HUES6 (cell line): ENCODE data around the gene SCEL.
"Not testable (repeated sequence)": the region's sequence is repeated elsewhere in the genome, so short reads cannot be mapped to it uniquely, and the experiment has no call there.

Source experiments
- H3K27ac ChIP-seq: 2 replicates; pipeline ENCODE4 v1.7.0; 2013; ENCODE audit warnings: low read depth, mild to moderate bottlenecking, low read length, inconsistent platforms
- H3K27me3 ChIP-seq: 2 replicates; pipeline ENCODE4 v1.6.1; 2013; ENCODE audit warnings: low read length; ENCODE audit not compliant: control insufficient read depth, insufficient read depth
- H3K36me3 ChIP-seq: 2 replicates; pipeline ENCODE4 v1.6.1; 2013; ENCODE audit warnings: low read length; ENCODE audit not compliant: control insufficient read depth, insufficient read depth
- H3K4me1 ChIP-seq: 2 replicates; pipeline ENCODE4 v1.6.1; 2013; ENCODE audit warnings: low read length; ENCODE audit not compliant: control insufficient read depth, insufficient read depth
- H3K4me3 ChIP-seq: 2 replicates; pipeline ENCODE4 v1.5.1; 2013; ENCODE audit warnings: low read depth, low read length
- H3K9ac ChIP-seq: one replicate; pipeline ENCODE4 v1.6.1; 2013; ENCODE audit warnings: mild to moderate bottlenecking, low read length
- H3K9me3 ChIP-seq: 2 replicates; pipeline ENCODE4 v1.6.1; 2013; ENCODE audit warnings: low read depth, low read length; ENCODE audit not compliant: control insufficient read depth, insufficient read depth

The SCEL gene

DNA sequence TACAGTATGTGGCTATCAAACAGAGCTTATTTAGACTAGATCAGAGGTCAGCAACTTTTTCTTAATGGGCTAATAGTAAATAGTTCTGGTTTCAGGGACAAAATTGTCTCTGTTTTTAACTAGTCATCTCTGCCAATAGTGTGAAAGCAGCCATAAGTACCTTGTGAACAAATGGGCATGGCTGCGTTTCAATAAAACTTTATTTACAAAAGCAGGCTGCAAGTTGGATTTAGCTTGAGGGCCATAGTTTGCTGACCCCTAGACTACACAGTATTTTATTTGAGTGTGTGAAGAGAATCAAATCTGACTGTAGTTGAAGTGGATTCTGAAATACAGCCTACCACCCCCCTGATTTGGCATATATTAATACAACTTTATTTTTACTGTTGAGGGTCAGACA is 75.6 kb downstream of the SCEL start:
- Histone ChIP-seq H3K9me3 (no peaks in the 10 kb centered on the region), H3K27ac (no peak overlapping the region), H3K27me3 (no peaks in the 10 kb centered on the region), H3K36me3 (no peaks in the 10 kb centered on the region), H3K4me1 (no peaks in the 10 kb centered on the region), H3K9ac (no peak overlapping the region), H3K4me3 (no peak overlapping the region)

- H3K36me3 ChIP-seq, result no peaks in the 10 kb centered on the region
- no peak overlapping the region for H3K27ac ChIP-seq
- H3K9me3 ChIP-seq, result no peaks in the 10 kb centered on the region
- H3K27me3 ChIP-seq, result no peaks in the 10 kb centered on the region
- no peaks in the 10 kb centered on the region for H3K4me1 ChIP-seq
- H3K4me3 ChIP-seq, result no peak overlapping the region
- no peak overlapping the region for H3K9ac ChIP-seq
These were observed 80.5 kb downstream of the SCEL start for GRCh38 chr13:77616027-77616426.

- Histone ChIP-seq H3K27me3 (no peaks in the 10 kb centered on the region), H3K27ac (no peak overlapping the region), H3K4me1 (no peaks in the 10 kb centered on the region), H3K9me3 (no peaks in the 10 kb centered on the region), H3K4me3 (no peak overlapping the region), H3K36me3 (no peaks in the 10 kb centered on the region), H3K9ac (no peak overlapping the region)
These were observed 84.1 kb downstream of the SCEL start for GRCh38 chr13:77619655-77620054.

DNA sequence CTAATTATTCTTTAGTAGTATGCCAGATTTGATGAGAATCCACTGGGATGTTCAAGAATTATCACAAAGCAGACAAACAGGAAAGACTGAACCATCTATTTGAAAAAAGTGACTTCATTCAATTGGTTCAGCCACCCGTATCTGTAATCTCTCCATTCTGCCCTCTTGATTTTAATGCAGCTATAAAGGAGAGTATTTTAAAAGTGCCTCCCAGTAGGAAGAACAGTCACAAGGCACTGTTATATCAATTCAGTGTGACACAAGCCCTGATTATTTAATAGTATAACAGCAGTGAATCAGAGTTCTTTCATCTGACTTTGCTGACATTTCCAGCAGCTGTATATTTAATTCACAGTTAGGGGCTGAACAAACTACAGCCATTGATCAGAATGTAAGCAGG is 84.6 kb downstream of the SCEL start:
- H3K4me1 ChIP-seq, result no peaks in the 10 kb centered on the region
- no peaks in the 10 kb centered on the region for H3K9me3 ChIP-seq
- H3K27me3 ChIP-seq, result no peaks in the 10 kb centered on the region
- H3K27ac ChIP-seq, result no peak overlapping the region
- H3K9ac ChIP-seq, result no peak overlapping the region
- H3K36me3 ChIP-seq, result no peaks in the 10 kb centered on the region
- no peak overlapping the region for H3K4me3 ChIP-seq

- Histone ChIP-seq H3K9ac (no peak overlapping the region), H3K27ac (no peak overlapping the region), H3K4me3 (no peak overlapping the region), H3K4me1 (no peaks in the 10 kb centered on the region), H3K27me3 (no peaks in the 10 kb centered on the region), H3K9me3 (no peaks in the 10 kb centered on the region), H3K36me3 (no peaks in the 10 kb centered on the region)
These were observed 88.3 kb downstream of the SCEL start for GRCh38 chr13:77623806-77624205.

- H3K27ac ChIP-seq, result no peak overlapping the region
- no peaks in the 10 kb centered on the region for H3K9me3 ChIP-seq
- no peaks in the 10 kb centered on the region for H3K4me1 ChIP-seq
- no peaks in the 10 kb centered on the region for H3K36me3 ChIP-seq
- H3K4me3 ChIP-seq, result no peak overlapping the region
- no peak overlapping the region for H3K9ac ChIP-seq
- no peaks in the 10 kb centered on the region for H3K27me3 ChIP-seq
These were observed 92.7 kb downstream of the SCEL start for GRCh38 chr13:77628170-77628569.

DNA sequence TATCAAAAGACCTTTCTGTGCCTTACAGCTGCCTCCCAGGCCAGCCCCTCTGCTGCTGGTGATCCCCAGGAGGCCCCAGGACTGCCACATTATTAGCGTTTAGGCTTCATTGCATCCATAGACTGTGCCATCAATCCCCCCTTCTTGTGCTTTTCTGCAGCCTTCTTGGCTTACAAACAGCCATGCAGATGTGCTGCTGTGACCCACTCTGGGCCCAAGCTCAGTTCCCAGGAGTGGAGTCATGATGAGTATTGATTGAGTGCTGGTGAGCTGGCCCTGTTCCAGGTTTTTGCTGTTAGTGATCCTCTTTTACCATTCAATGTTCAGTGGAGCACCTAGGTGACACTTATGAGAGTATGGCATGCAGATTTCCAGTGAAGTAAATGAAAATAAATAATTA is 102.1 kb downstream of the SCEL start:
- no peak overlapping the region for H3K4me3 ChIP-seq
- H3K36me3 ChIP-seq, result no peaks in the 10 kb centered on the region
- no peak overlapping the region for H3K9ac ChIP-seq
- H3K9me3 ChIP-seq, result no peaks in the 10 kb centered on the region
- H3K27ac ChIP-seq, result no peak overlapping the region
- H3K4me1 ChIP-seq, result no peaks in the 10 kb centered on the region
- H3K27me3 ChIP-seq, result no peaks in the 10 kb centered on the region

DNA sequence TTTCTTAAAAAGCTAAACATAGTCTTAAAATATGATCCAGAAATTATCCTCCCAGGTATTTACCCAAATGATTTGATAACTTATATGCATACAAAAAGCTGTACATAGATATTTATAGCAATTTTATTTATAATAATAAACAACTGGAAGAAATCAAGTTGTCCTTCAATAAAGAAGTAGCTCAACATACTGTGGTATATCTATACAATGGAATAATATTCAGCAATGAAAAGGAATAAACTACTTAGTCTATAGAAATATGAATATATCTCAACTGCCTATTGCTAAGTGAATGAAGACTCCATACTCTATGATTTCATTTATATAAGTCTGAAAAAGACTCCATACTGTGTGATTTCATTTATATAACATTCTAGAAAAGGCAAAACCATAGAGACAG is 114.9 kb downstream of the SCEL start:
- no peaks in the 10 kb centered on the region for H3K4me1 ChIP-seq
- no peaks in the 10 kb centered on the region for H3K27me3 ChIP-seq
- H3K9me3 ChIP-seq, result 0 out of 2 replicates have a peak, but pooled peaks cover 7% of the 10 kb centered on the region
- H3K9ac ChIP-seq, result no peak overlapping the region
- H3K4me3 ChIP-seq, result no peak overlapping the region
- no peaks in the 10 kb centered on the region for H3K36me3 ChIP-seq
- H3K27ac ChIP-seq, result no peak overlapping the region

DNA sequence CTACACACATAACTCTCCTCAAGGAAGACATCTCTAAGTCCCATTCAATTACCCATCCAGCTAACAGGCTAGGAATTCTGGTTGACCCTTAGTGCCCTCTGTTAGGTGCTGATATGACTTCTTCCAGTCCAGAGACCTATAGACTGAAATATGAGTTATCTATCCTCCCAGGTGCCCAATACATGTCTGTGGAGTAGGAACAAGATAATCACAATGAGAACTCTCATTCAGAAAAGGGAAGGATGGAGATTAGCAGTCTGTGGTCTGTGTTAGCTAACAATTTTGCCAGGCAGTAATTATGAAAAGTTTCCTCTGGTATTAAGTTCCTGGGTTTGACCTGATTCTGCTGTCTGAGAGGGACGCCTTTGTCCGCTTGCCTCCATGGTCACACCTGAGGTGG is 117.8 kb downstream of the SCEL start:
- no peaks in the 10 kb centered on the region for H3K4me1 ChIP-seq
- 0 out of 2 replicates have a peak, but pooled peaks cover 7% of the 10 kb centered on the region for H3K9me3 ChIP-seq
- no peaks in the 10 kb centered on the region for H3K36me3 ChIP-seq
- H3K9ac ChIP-seq, result no peak overlapping the region
- H3K27ac ChIP-seq, result no peak overlapping the region
- no peak overlapping the region for H3K4me3 ChIP-seq
- H3K27me3 ChIP-seq, result no peaks in the 10 kb centered on the region

DNA sequence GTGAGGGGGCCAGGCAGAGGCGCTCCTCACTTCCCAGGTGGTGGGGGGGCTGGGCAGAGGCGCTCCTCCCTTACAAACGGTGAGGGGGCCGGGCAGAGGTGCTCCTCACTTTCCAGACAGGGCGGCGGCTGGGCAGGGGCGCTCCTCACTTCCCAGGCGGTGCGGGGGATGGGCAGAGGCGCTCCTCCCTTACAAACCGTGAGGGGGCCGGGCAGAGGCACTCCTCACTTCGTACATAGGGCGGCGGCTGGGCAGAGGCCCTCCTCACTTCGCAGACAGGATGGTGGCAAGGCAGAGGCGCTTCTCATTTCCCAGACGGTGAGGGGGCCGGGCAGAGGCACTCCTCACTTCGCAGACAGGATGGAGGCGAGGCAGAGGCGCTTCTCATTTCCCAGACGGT is 124.5 kb downstream of the SCEL start:
- not testable (repeated sequence) for H3K4me3 ChIP-seq, H3K36me3 ChIP-seq, H3K27ac ChIP-seq, H3K9ac ChIP-seq, H3K4me1 ChIP-seq, H3K27me3 ChIP-seq
- peaks cover 15% of the 10 kb centered on the region for H3K9me3 ChIP-seq

DNA sequence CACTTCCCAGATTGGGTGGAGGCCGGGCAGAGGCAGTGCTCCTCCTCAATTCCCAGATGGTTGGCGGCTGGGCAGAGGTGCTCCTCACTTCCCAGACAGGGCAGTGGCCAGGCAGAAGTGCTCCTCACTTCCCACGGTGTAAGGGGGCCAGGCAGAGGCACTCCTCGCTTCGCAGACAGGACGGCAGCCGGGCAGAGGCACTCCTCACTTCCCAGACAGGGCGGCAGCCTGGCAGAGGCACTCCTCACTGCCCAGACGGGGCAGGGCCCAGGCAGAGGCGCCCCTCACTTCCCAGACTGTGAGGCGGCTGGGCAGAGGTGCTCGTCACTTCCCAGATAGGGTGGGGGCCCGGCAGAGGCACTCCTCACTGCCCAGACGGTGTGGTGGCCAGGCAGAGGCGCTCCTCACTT is 125.3 kb downstream of the SCEL start:
- Histone ChIP-seq H3K4me3 (no peak overlapping the region), H3K4me1 (no peaks in the 10 kb centered on the region), H3K27me3 (no peaks in the 10 kb centered on the region), H3K27ac (no peak overlapping the region), H3K9me3 (peaks cover 15% of the 10 kb centered on the region), H3K36me3 (no peaks in the 10 kb centered on the region), H3K9ac (no peak overlapping the region)

GRCh38 chr13:77662301-77662700 is 126.8 kb downstream of the SCEL start:
- H3K4me3 ChIP-seq, H3K9ac ChIP-seq, H3K4me1 ChIP-seq, H3K27me3 ChIP-seq, H3K36me3 ChIP-seq, H3K27ac ChIP-seq: not testable (repeated sequence)
- peaks cover 15% of the 10 kb centered on the region for H3K9me3 ChIP-seq
